Measurements from ENCODE around the gene IL1F10.

Gene IL1F10

DNA sequence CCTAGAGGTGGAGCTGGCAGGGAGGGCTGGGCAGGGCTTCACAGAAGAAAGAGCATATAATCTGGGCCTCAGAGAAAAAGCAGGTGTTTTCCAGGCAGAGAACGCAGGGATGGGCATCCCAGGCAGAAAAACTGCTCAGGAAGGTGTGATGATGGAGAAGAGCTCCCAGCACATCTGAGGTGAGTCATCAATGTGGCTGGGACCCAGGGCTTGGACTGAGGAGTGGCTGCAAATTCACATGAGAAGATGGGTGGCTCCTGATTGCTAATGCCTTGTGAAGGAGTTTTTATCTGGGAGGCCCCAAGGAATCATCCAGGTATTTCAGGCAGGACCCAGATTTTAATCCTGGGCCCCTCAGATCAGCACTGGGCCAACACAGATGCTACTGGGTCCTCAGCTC is 10.2 kb downstream of the IL1F10 start:
- no peaks in the 10 kb centered on the region for H3K9me3 ChIP-seq (ENCODE audit: control insufficient read depth in 5 of 5, low read length in 5 of 5)
- peaks cover 0 to 9% (median 3%) of the 10 kb centered on the region in 5 donors for H3K27me3 ChIP-seq (ENCODE audit: control insufficient read depth in 5 of 5, insufficient read depth in 4 of 5, low read length in 5 of 5)
- no peaks in the 10 kb centered on the region for H3K36me3 ChIP-seq (ENCODE audit: control insufficient read depth in 5 of 5, insufficient read depth in 5 of 5, low read length in 5 of 5)
- H3K4me1 ChIP-seq (ENCODE audit: control insufficient read depth in 5 of 5, insufficient read depth in 5 of 5, low read length in 5 of 5), result no peaks in the 10 kb centered on the region
- H3K9ac ChIP-seq (ENCODE audit: low read length in 5 of 5), result no peak overlapping the region
- H3K4me3 ChIP-seq (ENCODE audit: low read depth in 1 of 5, low read length in 5 of 5), result no peak overlapping the region
- no peak overlapping the region for H3K27ac ChIP-seq (ENCODE audit: low read depth, low read length)

DNA sequence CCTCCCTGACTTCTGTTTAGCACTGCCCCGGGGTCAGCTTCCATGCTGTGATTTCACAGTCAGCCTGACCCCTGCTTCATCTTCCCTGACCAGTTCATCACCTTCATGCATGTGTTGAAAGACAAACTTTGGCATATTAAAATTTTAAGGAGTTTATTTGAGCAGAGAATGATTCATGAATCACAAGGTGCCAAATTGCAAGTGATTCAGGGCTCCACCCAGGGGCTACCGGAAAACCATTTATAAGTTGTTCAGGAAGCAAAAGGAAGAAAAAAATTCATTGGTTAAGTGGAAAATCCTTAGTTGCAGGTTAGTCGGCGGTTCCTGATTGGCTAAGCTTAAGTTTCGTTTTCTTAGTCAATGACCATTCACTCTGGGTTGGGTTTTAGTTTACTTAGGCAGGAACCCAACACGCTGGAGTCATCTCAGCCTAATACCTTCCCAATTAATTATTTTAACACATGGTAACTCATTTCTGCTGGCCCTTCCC is 10.6 kb downstream of the IL1F10 start:
- no peak overlapping the region for H3K27ac ChIP-seq (ENCODE audit: low read depth, low read length)
- no peaks in the 10 kb centered on the region for H3K36me3 ChIP-seq (ENCODE audit: control insufficient read depth in 5 of 5, insufficient read depth in 5 of 5, low read length in 5 of 5)
- H3K27me3 ChIP-seq (ENCODE audit: control insufficient read depth in 5 of 5, insufficient read depth in 4 of 5, low read length in 5 of 5), result peaks cover 0 to 9% (median 3%) of the 10 kb centered on the region in 5 donors
- H3K9me3 ChIP-seq (ENCODE audit: control insufficient read depth in 5 of 5, low read length in 5 of 5), result no peaks in the 10 kb centered on the region
- H3K9ac ChIP-seq (ENCODE audit: low read length in 5 of 5), result no peak overlapping the region
- no peak overlapping the region for H3K4me3 ChIP-seq (ENCODE audit: low read depth in 1 of 5, low read length in 5 of 5)
- no peaks in the 10 kb centered on the region for H3K4me1 ChIP-seq (ENCODE audit: control insufficient read depth in 5 of 5, insufficient read depth in 5 of 5, low read length in 5 of 5)

DNA sequence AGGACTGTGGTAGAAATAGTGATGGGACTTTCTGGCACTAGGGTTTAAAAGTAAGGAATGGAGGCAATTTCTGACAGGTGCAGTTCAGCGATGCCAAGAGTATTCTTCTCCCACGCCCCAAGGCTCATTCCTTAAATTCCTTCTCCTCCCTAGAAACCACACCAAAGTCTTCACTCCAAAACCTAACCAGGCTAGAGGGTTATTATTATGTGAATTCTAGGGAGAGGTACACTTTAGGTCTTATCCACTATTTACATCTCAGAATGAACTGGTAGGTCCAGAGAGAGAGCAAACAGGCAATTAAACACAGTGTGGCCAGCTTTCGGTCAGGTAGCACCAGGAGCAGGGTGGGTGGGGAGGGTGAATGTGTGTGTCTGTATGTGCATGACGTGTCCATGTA is 11.4 kb downstream of the IL1F10 start:
- Histone ChIP-seq H3K9me3 (ENCODE audit: control insufficient read depth in 5 of 5, low read length in 5 of 5) (no peaks in the 10 kb centered on the region), H3K9ac (ENCODE audit: low read length in 5 of 5) (no peak overlapping the region), H3K4me1 (ENCODE audit: control insufficient read depth in 5 of 5, insufficient read depth in 5 of 5, low read length in 5 of 5) (no peaks in the 10 kb centered on the region), H3K4me3 (ENCODE audit: low read depth in 1 of 5, low read length in 5 of 5) (no peak overlapping the region), H3K36me3 (ENCODE audit: control insufficient read depth in 5 of 5, insufficient read depth in 5 of 5, low read length in 5 of 5) (no peaks in the 10 kb centered on the region), H3K27me3 (ENCODE audit: control insufficient read depth in 5 of 5, insufficient read depth in 4 of 5, low read length in 5 of 5) (peaks cover 0 to 9% (median 1%) of the 10 kb centered on the region in 5 donors), H3K27ac (ENCODE audit: low read depth, low read length) (no peak overlapping the region)

DNA sequence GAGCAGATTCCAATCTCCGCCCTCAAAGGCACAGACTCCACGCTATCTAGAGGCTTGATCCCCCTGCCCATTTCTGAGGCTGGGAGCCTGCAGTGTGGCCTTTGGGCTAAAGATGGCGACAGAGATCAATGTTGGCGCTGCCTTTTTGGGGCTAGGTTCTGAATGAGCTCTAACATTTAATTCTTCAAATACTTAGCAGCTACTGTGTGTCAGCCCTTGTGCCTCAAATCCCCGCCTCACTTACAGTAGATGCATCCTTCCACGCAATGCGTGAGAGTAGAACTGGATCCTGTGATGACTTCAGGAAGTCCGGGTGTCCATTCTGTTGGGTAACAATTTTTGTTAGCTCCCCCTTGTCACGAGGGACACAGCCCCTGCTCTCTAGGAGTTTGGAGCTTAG is 12.4 kb downstream of the IL1F10 start:
- Histone ChIP-seq H3K9me3 (ENCODE audit: control insufficient read depth in 5 of 5, low read length in 5 of 5) (no peaks in the 10 kb centered on the region), H3K27ac (ENCODE audit: low read depth, low read length) (no peak overlapping the region), H3K4me1 (ENCODE audit: control insufficient read depth in 5 of 5, insufficient read depth in 5 of 5, low read length in 5 of 5) (no peaks in the 10 kb centered on the region), H3K36me3 (ENCODE audit: control insufficient read depth in 5 of 5, insufficient read depth in 5 of 5, low read length in 5 of 5) (no peaks in the 10 kb centered on the region), H3K9ac (ENCODE audit: low read length in 5 of 5) (no peak overlapping the region), H3K4me3 (ENCODE audit: low read depth in 1 of 5, low read length in 5 of 5) (no peak overlapping the region), H3K27me3 (ENCODE audit: control insufficient read depth in 5 of 5, insufficient read depth in 4 of 5, low read length in 5 of 5) (peaks cover 0 to 5% (median 0%) of the 10 kb centered on the region in 5 donors)

DNA sequence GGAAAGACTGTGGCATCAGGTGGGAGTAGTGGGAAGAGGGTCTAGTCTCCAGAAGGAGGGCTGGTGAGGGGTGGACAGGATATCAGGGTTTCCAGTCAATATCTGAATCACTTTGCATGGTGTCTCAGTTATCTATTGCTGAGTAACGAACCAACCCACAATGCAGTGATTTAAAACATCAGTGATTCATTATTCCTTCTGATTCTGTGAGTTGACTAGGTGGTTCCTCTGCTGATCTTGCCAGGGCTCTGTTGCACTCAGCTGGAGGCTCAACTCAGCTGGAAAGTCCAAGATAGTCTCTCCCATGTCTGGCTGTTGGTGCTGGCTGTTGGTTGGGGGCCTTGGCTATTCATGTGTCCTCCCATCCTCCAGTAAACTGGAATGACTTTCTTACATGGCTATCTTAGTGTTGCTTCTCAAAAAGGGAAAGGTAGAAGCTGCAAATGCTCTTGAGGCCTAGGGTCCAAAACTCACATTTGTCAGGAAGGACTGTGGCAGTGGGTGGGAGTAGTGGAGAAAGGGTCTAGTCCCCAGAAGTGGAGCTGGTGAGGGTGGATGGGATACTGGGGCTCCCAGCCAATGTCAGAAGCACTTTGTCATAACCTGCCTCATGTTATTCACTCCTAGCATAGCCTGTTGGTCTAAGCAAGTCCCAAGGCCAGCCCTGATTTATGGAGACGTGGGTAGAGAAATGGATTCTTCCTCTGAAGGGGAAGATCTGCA is 13.9 kb downstream of the IL1F10 start:
- no peak overlapping the region for H3K27ac ChIP-seq (ENCODE audit: low read depth, low read length)
- H3K36me3 ChIP-seq (ENCODE audit: control insufficient read depth in 5 of 5, insufficient read depth in 5 of 5, low read length in 5 of 5), result no peaks in the 10 kb centered on the region
- no peak overlapping the region for H3K4me3 ChIP-seq (ENCODE audit: low read depth in 1 of 5, low read length in 5 of 5)

DNA sequence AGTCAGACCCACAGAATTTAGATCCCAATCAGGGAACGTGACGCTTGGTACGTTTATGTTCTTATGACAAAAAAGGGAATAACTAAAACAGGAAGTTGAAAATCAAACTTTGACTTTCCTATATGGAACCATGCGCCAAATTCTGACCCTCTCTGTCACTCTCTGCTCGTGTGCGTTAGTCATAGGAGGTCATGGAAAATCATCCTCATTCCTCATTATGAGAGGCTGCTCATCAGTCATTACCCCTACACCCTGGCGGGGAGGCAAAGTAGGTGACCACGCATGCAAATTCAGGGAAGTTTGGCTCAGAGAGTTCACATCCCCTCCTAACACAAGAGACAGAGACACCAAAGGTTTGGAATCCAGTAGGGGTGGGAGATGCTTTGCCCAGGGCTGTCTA is 15.5 kb downstream of the IL1F10 start:
- H3K36me3 ChIP-seq (ENCODE audit: control insufficient read depth in 5 of 5, insufficient read depth in 5 of 5, low read length in 5 of 5), result no peaks in the 10 kb centered on the region
- no peak overlapping the region for H3K27ac ChIP-seq (ENCODE audit: low read depth, low read length)
- no peak overlapping the region for H3K9ac ChIP-seq (ENCODE audit: low read length in 5 of 5)
- no peaks in the 10 kb centered on the region for H3K4me1 ChIP-seq (ENCODE audit: control insufficient read depth in 5 of 5, insufficient read depth in 5 of 5, low read length in 5 of 5)
- peaks cover 0 to 6% (median 0%) of the 10 kb centered on the region in 5 donors for H3K9me3 ChIP-seq (ENCODE audit: control insufficient read depth in 5 of 5, low read length in 5 of 5)
- H3K4me3 ChIP-seq (ENCODE audit: low read depth in 1 of 5, low read length in 5 of 5), result no peak overlapping the region
- H3K27me3 ChIP-seq (ENCODE audit: control insufficient read depth in 5 of 5, insufficient read depth in 4 of 5, low read length in 5 of 5), result peaks cover 0 to 5% (median 0%) of the 10 kb centered on the region in 5 donors

More for the DNA sequence above, 13.9 kb downstream of the IL1F10 start:
- Histone ChIP-seq H3K9me3 (ENCODE audit: control insufficient read depth in 5 of 5, low read length in 5 of 5) (no peaks in the 10 kb centered on the region), H3K4me1 (ENCODE audit: control insufficient read depth in 5 of 5, insufficient read depth in 5 of 5, low read length in 5 of 5) (no peaks in the 10 kb centered on the region), H3K9ac (ENCODE audit: low read length in 5 of 5) (no peak overlapping the region), H3K27me3 (ENCODE audit: control insufficient read depth in 5 of 5, insufficient read depth in 4 of 5, low read length in 5 of 5) (peaks cover 0 to 5% (median 0%) of the 10 kb centered on the region in 5 donors)

DNA sequence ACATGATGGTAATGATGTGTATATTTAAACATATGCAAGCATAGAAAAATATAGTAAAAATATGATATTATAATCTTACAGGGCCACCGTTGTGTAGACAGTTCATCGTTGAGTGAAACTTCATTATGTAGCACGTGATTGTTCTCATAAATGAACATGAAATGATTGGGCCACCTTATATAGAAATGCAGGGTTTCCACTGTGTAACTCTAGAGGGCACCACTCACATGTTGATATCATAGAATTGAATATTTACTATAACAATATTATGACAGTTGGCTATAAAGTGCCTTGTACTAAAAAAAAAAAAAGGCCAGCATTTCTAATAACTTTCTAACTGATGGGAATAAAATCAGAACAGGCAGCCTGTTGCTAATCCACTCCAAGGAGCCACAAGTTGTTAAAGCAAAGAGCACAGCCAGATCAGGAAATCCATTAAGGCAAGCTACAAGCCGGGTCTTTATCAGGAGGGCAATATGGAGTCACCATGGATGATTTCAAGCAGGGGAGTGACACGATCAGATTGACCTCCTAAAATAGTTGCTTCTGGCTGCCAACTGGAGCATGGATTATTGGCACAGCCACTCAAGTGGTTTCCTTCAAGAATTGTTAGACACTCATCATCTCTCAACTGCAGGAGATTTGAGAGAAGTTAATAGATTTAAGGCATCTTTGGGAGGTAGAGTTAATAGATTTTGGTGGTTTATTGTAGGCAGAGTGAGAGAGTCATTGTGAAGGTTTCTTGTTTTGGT is 16.7 kb downstream of the IL1F10 start:
- Histone ChIP-seq H3K4me1 (ENCODE audit: control insufficient read depth in 5 of 5, insufficient read depth in 5 of 5, low read length in 5 of 5) (no peaks in the 10 kb centered on the region), H3K9ac (ENCODE audit: low read length in 5 of 5) (no peak overlapping the region), H3K36me3 (ENCODE audit: control insufficient read depth in 5 of 5, insufficient read depth in 5 of 5, low read length in 5 of 5) (no peaks in the 10 kb centered on the region), H3K27ac (ENCODE audit: low read depth, low read length) (no peak overlapping the region), H3K27me3 (ENCODE audit: control insufficient read depth in 5 of 5, insufficient read depth in 4 of 5, low read length in 5 of 5) (peaks cover 0 to 6% (median 0%) of the 10 kb centered on the region in 5 donors), H3K9me3 (ENCODE audit: control insufficient read depth in 5 of 5, low read length in 5 of 5) (peaks cover 0 to 6% (median 0%) of the 10 kb centered on the region in 5 donors), H3K4me3 (ENCODE audit: low read depth in 1 of 5, low read length in 5 of 5) (no peak overlapping the region)

DNA sequence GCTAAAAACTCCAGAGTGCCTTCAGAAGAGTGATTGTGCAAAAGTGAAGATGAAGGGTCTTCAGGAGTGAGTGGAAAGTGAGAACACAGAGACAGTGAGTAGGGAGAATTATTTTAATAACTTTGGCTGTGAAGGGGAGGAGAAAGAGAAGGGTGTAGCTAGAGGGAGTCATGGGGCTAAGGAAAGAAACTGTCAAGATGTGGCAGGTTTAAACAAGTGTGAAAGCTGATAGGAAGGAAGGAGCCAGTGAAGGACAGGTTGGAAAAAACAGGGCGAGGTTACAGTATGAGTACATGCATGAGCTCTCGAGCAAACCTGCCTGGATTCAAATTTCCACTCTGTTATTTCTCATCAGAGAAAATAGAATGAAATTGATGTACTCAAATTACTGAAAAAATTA is 17.8 kb downstream of the IL1F10 start:
- Histone ChIP-seq H3K4me1 (ENCODE audit: control insufficient read depth in 5 of 5, insufficient read depth in 5 of 5, low read length in 5 of 5) (no peaks in the 10 kb centered on the region), H3K9me3 (ENCODE audit: control insufficient read depth in 5 of 5, low read length in 5 of 5) (peaks cover 0 to 6% (median 0%) of the 10 kb centered on the region in 5 donors), H3K4me3 (ENCODE audit: low read depth in 1 of 5, low read length in 5 of 5) (no peak overlapping the region), H3K27me3 (ENCODE audit: control insufficient read depth in 5 of 5, insufficient read depth in 4 of 5, low read length in 5 of 5) (peaks cover 0 to 6% (median 0%) of the 10 kb centered on the region in 5 donors), H3K9ac (ENCODE audit: low read length in 5 of 5) (no peak overlapping the region), H3K36me3 (ENCODE audit: control insufficient read depth in 5 of 5, insufficient read depth in 5 of 5, low read length in 5 of 5) (no peaks in the 10 kb centered on the region), H3K27ac (ENCODE audit: low read depth, low read length) (no peak overlapping the region)

DNA sequence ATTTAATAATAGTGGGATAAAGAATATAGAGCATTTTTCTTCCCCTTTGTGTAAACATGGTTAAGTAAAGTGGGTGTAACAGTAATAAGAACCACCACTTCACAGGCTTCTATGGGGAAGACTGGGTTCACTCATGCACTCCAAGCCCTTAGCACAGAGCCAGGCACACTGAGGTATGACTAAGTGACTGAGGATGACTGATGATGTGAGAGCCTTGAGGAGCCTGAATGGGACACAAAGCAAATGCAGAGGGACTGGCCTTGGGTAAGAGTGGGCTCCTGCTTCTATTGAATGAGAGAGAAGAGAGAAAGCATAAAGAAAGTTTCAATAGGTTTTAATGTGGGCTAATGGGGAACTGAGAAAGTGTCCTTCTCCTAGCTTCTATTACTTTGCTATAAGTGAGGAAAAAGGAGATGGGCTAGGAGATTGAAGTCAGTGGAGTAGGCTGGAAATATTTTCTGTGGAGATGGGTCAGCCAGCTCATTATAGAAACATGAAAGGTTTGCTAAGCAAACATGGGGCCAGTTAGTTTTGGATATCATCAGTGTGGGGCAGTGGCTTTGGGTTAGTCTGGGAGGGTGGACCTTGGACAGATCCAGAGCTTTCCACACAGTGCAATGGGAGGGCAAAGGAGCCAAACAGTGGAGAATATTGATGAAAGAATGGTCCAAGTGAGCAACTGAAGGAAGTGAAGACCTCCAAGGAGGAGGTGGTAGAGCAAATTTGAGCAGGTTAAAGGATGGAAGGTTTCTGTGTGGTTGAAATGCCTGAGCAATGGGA is 20.6 kb downstream of the IL1F10 start:
- H3K36me3 ChIP-seq (ENCODE audit: control insufficient read depth in 5 of 5, insufficient read depth in 5 of 5, low read length in 5 of 5), result no peaks in the 10 kb centered on the region
- no peak overlapping the region for H3K4me3 ChIP-seq (ENCODE audit: low read depth in 1 of 5, low read length in 5 of 5)
- H3K27ac ChIP-seq (ENCODE audit: low read depth, low read length), result no peak overlapping the region
- peaks cover 0 to 6% (median 0%) of the 10 kb centered on the region in 5 donors for H3K27me3 ChIP-seq (ENCODE audit: control insufficient read depth in 5 of 5, insufficient read depth in 4 of 5, low read length in 5 of 5)
- peaks cover 0 to 6% (median 0%) of the 10 kb centered on the region in 5 donors for H3K9me3 ChIP-seq (ENCODE audit: control insufficient read depth in 5 of 5, low read length in 5 of 5)
- no peak overlapping the region for H3K9ac ChIP-seq (ENCODE audit: low read length in 5 of 5)
- no peaks in the 10 kb centered on the region for H3K4me1 ChIP-seq (ENCODE audit: control insufficient read depth in 5 of 5, insufficient read depth in 5 of 5, low read length in 5 of 5)
